GM06990 (cell line): ENCODE measurements around the gene THEM5.

Experiments
- DNase-seq: peaks from one replicate; pipeline ENCODE4 v3.0.0-alpha.2; 2011; ENCODE audit not compliant: insufficient read length; ENCODE audit errors: extremely low read depth
- H3K27me3 ChIP-seq: replicated peaks from 2 replicates; pipeline ENCODE4 v1.6.0; 2011; ENCODE audit warnings: low read length; ENCODE audit not compliant: control insufficient read depth, insufficient read depth
- H3K36me3 ChIP-seq: 2 replicates; pipeline ENCODE4 v1.5.1; 2011; ENCODE audit warnings: low read length; ENCODE audit not compliant: control insufficient read depth, insufficient read depth
- H3K4me3 ChIP-seq: replicated peaks from 2 replicates; pipeline ENCODE4 v1.5.1; 2011; ENCODE audit warnings: low read depth, mild to moderate bottlenecking, control low read depth, low read length
- CTCF ChIP-seq: IDR thresholded peaks from 2 replicates; pipeline ENCODE4 v1.5.1; 2011; ENCODE audit warnings: low read length, control low read depth, mild to moderate bottlenecking, inconsistent platforms; ENCODE audit not compliant: insufficient read depth, poor library complexity, severe bottlenecking

Gene THEM5

GRCh38 chr1:151839082-151839412, 14.5 kb downstream of the THEM5 start:
- Histone ChIP-seq H3K36me3 (no peaks in the 10 kb centered on the region), H3K27me3 (peaks cover 2% of the 10 kb centered on the region), H3K4me3 (peak overlapping the region; percentile 43)
- no peak for DNase-seq
- no peak for TF ChIP-seq CTCF

- H3K36me3 ChIP-seq: no peaks in the 10 kb centered on the region
- H3K4me3 ChIP-seq: peak overlapping the region; percentile 43
- DNase-seq: peak; percentile 61
Observed at GRCh38 chr1:151838222-151839081, 15.1 kb downstream of the THEM5 start.

GRCh38 chr1:151837884-151838221, 15.7 kb downstream of the THEM5 start:
- no peak for TF ChIP-seq CTCF
- peaks cover 2% of the 10 kb centered on the region for H3K27me3 ChIP-seq
- H3K4me3 ChIP-seq: no peak overlapping the region; the same call in 1 of the 2 replicates
- H3K36me3 ChIP-seq: no peaks in the 10 kb centered on the region
- DNase-seq: no peak

More at GRCh38 chr1:151838222-151839081, 15.1 kb downstream of the THEM5 start:
- TF ChIP-seq CTCF: no peak
- H3K27me3 ChIP-seq: peaks cover 2% of the 10 kb centered on the region

GRCh38 chr1:151837197-151837596, 16.3 kb downstream of the THEM5 start:
- Histone ChIP-seq H3K4me3 (no peak overlapping the region), H3K27me3 (peaks cover 2% of the 10 kb centered on the region), H3K36me3 (no peaks in the 10 kb centered on the region)
- no peak for DNase-seq
- no peak for TF ChIP-seq CTCF

GRCh38 chr1:151835596-151835995, 17.9 kb downstream of the THEM5 start:
- no peak for TF ChIP-seq CTCF
- Histone ChIP-seq H3K4me3 (no peak overlapping the region), H3K36me3 (no peaks in the 10 kb centered on the region), H3K27me3 (peaks cover 2% of the 10 kb centered on the region)
- no peak for DNase-seq
